Measurements from ENCODE around the gene DELE1.

The DELE1 gene

DNA sequence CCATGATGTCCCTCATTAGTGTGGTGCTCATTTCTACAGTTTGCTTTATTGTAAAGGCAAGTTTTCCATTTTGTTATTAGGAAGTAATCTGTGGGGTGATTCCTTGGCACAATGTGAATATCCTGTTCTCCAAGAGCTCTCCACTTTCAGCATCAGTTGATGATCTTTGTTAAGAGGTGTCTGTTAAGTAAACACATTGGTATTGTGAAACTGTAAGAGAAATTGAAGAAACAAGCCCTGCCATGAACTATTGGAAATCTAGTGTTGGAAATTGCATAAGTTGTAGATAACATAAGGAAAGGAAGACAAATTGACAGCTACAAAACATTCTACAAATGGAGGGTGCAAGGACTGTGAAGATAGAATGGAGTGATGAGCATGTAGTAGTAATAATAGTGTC lies 62.4 kb downstream of the DELE1 start (continued):
- TF ChIP-seq ZNF600 (tag by site-specific recombination; IDR thresholded peaks at IDR 0.05) = no peak
- TF ChIP-seq ZBTB48 (tag by site-specific recombination; IDR thresholded peaks at IDR 0.05) = no peak

GRCh38 chr5:141989720-141990119 lies 66.0 kb downstream of the DELE1 start:
- Histone ChIP-seq H3K27ac (ENCODE audit: extremely low read depth, low read depth, low read length) (no peak overlapping the region), H3K9me3 (ENCODE audit: control insufficient read depth, insufficient read depth, low read depth, low read length) (no peaks in the 10 kb centered on the region), H3K4me1 (ENCODE audit: control insufficient read depth, insufficient read depth, low read length) (no peaks in the 10 kb centered on the region), H3K4me3 (ENCODE audit: low read depth, low read length) (no peak overlapping the region), H3K36me3 (ENCODE audit: control insufficient read depth in 2 of 2, insufficient read depth in 1 of 2, low read length in 2 of 2) (peaks cover 40 to 74% of the 10 kb centered on the region in 2 experiments)
- ChIA-PET CTCF (interaction anchor here (0.5 to 6.1 kb wide), 11 partner anchors 13 to 683 kb away, joined by 3 to 89 read pairs (median 5); partner anchors contain the start of genes GNPDA1, PCDH1 and RNF14), POLR2A (no interaction called here)
- peak; percentile 85 for TF ChIP-seq ATF2 (tag by site-specific recombination; IDR thresholded peaks at IDR 0.05; ENCODE audit: low read depth)
- TF ChIP-seq ZNF747 (tag by site-specific recombination; IDR thresholded peaks at IDR 0.05) = no peak

All from HEK293 (cell line).